ENCODE results near the gene FEN1. TPM values are rescaled to one million over a fixed set of nuclear protein-coding genes. Genes with fewer than 3 reads are reported as not detected.

FEN1 gene
- total RNA-seq, 2 donors from 2014 or later, result 14.4 to 67.9 TPM

DNA sequence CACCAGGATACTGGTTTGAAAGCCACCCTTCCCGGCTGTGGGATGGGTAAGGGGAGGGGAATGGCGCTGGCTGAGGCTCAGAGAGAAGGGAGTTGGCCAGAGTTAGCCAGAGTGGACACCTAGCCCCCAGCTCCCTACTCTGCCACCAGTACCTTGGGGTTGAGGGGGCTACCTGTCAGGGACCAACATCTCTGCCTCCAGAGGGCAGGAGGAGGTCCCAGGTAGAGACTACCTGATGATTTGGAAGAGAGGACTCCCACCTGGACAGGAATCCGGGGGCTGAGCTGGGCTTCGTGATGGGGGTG, 36.6 kb upstream of the FEN1 start:
- Histone ChIP-seq H3K36me3 (no peaks in the 10 kb centered on the region), H3K27ac (no peak overlapping the region), H3K9me3 (no peaks in the 10 kb centered on the region), H3K27me3 (no peaks in the 10 kb centered on the region), H3K4me3 (no peak overlapping the region), H3K4me1 (peaks cover 11% of the 10 kb centered on the region), H3K9ac (ENCODE audit: low read depth in 2 of 2, low read length in 2 of 2) (peak overlapping the region in 1 of 2 donors; percentile 43)
- intact Hi-C loops (cut with DNase I), result no loop called here
- no peak for DNase-seq
- TF ChIP-seq, protein P1, sequence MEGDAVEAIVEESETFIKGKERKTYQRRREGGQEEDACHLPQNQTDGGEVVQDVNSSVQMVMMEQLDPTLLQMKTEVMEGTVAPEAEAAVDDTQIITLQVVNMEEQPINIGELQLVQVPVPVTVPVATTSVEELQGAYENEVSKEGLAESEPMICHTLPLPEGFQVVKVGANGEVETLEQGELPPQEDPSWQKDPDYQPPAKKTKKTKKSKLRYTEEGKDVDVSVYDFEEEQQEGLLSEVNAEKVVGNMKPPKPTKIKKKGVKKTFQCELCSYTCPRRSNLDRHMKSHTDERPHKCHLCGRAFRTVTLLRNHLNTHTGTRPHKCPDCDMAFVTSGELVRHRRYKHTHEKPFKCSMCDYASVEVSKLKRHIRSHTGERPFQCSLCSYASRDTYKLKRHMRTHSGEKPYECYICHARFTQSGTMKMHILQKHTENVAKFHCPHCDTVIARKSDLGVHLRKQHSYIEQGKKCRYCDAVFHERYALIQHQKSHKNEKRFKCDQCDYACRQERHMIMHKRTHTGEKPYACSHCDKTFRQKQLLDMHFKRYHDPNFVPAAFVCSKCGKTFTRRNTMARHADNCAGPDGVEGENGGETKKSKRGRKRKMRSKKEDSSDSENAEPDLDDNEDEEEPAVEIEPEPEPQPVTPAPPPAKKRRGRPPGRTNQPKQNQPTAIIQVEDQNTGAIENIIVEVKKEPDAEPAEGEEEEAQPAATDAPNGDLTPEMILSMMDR (IDR thresholded peaks at IDR 0.05), result no peak

DNA sequence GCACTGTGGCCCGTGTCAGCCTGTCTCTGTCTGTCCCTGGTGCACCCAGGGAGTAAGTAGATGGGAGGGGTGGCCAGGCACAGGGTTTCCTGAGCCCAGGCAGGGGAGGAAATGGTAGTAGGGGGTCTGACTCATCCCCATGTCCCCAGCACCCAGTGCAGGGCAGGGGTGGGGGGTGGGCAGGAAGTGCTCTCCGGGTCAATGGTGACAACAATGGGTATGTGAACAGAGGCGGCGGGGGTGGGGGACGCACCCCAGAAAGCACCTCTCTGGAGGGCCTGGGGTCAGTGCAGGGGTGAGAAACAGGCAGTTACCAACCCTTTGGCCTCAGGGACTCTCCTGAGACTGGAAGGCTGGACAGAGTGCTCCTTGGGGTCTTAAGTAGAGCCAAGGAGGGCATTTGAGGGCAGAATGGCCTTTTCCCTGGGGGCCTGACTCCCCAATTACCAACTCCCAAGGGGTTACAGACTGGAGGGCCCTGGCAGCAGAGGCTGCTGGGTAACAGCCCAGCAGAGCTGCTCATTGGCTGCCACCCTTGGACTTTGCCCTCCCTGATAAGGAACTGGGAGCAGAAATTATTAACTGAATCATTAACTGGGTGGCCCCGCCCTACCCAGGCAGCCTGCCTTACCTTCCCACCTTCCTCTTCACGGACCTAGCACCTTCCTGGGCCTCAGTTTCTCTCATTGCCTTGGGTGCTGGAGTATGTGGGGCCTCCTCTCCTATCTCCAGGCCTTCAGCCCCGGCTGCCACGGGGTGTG, 36.1 kb upstream of the FEN1 start:
- Histone ChIP-seq H3K27ac (no peak overlapping the region), H3K9me3 (no peaks in the 10 kb centered on the region), H3K4me1 (peaks cover 11% of the 10 kb centered on the region), H3K36me3 (no peaks in the 10 kb centered on the region), H3K27me3 (no peaks in the 10 kb centered on the region), H3K4me3 (no peak overlapping the region), H3K9ac (ENCODE audit: low read depth in 2 of 2, low read length in 2 of 2) (peak overlapping the region in 1 of 2 donors; percentile 48)
- intact Hi-C loops (cut with DNase I), result no loop called here
- TF ChIP-seq, protein P1 (IDR thresholded peaks at IDR 0.05), result no peak
- peak; percentile 83 for DNase-seq

DNA sequence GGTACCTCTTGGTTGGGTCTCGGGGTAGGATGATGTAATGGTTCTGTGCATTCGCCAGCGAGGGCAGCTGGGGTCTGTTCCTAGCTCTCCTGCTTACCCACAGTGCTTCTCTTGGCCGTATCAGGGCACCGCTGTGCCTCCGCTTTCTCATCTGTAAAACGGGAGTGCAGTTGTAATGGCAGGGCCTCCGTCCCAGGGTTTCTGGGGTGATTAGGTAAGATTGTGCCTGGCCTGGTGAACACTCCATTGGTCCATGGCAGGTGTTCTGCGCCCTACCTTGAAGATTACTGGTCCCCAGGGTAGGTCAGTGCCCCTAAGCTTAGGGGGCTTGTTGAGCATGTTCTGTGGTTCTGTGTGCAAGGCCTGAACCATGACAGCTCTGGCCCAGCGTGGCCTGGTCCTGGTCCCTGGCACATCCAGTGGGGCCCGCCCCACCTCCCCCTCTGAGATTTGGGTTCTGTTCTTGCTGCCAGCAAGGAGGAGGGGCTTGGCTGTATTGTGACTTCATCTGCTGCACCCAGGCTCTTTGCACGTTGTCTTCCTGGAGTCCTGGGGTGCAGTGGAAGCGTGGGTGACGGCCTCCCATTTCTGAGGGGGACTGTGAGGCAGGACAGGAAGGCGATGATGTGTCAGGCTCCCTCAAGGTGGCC, 35.4 kb upstream of the FEN1 start:
- Histone ChIP-seq H3K4me3 (no peak overlapping the region), H3K9ac (ENCODE audit: low read depth in 2 of 2, low read length in 2 of 2) (peak overlapping the region; percentile 16 to 48), H3K36me3 (no peaks in the 10 kb centered on the region), H3K27ac (no peak overlapping the region), H3K4me1 (peaks cover 11% of the 10 kb centered on the region), H3K9me3 (no peaks in the 10 kb centered on the region), H3K27me3 (no peaks in the 10 kb centered on the region)
- TF ChIP-seq, protein P1 (IDR thresholded peaks at IDR 0.05), result no peak
- intact Hi-C loops (cut with DNase I), result no loop called here
- no peak for DNase-seq

DNA sequence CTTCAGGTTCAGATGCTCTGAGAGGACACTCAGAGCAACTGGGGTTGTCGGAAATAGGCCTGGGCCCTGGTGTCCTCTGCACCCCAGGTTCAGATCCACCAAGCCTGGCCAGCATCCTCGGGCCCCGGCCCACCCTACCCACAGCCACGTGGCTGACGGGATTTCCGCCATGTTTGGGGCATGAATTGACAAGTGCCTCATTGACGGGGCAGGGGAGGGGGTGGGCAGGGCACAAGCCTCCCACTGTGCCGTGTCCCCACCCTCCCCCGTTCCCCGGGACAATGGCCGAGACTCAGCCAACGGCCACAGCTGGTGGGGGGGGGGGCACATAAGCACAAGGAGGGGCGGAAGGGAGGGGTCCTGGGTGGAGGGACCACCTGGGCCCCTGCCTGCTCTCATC, 31.8 kb upstream of the FEN1 start:
- TF ChIP-seq, protein P1 (IDR thresholded peaks at IDR 0.05), result no peak
- H3K9me3 ChIP-seq, result no peaks in the 10 kb centered on the region
- peaks cover 11% of the 10 kb centered on the region for H3K4me1 ChIP-seq
- no peak overlapping the region for H3K27ac ChIP-seq
- DNase-seq, result no peak
- H3K4me3 ChIP-seq, result no peak overlapping the region
- H3K36me3 ChIP-seq, result no peaks in the 10 kb centered on the region
- no peaks in the 10 kb centered on the region for H3K27me3 ChIP-seq
- intact Hi-C loops (cut with DNase I), result no loop called here
- no peak overlapping the region for H3K9ac ChIP-seq (ENCODE audit: low read depth in 2 of 2, low read length in 2 of 2)

DNA sequence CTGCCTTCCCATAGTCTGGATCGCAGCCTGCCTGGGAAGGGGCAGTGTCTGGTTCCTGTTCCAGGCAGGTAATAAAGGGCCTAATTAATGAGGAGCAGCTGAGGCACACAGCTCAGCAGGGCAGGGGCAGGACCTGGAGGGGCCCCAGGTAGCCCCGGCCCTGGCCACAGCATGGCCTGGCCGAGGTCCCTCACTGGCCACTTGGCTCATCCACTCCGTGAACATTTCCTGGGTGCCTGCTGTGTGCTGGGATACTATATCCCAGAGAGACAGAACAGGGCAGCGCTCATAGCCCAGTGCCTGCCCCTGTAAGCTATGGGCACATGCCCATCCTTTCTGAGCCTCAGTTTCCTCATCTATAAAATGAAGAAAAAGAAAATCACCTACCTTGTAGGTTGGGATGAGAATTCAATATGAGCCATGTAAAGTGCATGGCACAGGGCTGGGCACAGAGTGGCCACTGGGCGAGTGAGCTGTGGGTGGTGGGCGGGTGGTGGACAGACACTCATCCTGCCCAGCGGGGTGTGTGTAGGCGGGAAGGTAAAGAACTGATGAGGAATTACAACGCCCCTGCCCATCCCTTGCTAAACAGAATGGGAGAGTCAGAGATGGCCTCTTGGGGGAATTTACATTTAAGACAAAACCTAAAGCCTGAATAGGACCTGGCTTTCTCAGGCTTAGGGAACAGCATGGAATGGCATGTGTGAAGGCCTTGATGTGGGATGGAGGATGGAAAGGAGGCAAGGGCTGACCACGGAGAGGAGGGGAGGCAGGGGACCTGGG, 31.1 kb upstream of the FEN1 start:
- intact Hi-C loops (cut with DNase I), result no loop called here
- TF ChIP-seq, protein P1 (IDR thresholded peaks at IDR 0.05), result no peak
- no peak for DNase-seq
- Histone ChIP-seq H3K4me3 (no peak overlapping the region), H3K4me1 (peaks cover 7% of the 10 kb centered on the region), H3K9ac (ENCODE audit: low read depth in 2 of 2, low read length in 2 of 2) (no peak overlapping the region), H3K36me3 (no peaks in the 10 kb centered on the region), H3K27me3 (no peaks in the 10 kb centered on the region), H3K9me3 (no peaks in the 10 kb centered on the region), H3K27ac (no peak overlapping the region)

All from colonic mucosa (tissue), 4 donors.